SK-N-SH (cell line): ENCODE measurements around the gene ANAPC16. TPM values are rescaled to one million over a fixed set of nuclear protein-coding genes. Genes with fewer than 3 reads are reported as not detected.
A peak's percentile ranks its signal among the peaks of the same experiment; 100 is the strongest.

ENCODE experiments used
- CTCF ChIA-PET: fragments of 300-600, 350-600 bp; formaldehyde crosslinking; extraction: SDS; loops from one replicate; lab custom pipeline; 2021; lab: Yijun Ruan, JAX
- POLR2A ChIA-PET: fragments of 350-600 bp; sonication (Branson Sonifier 250); formaldehyde crosslinking; extraction: SDS; loops from one replicate; lab custom pipeline; 2020; ENCODE audit warnings: antibody characterized with exemption, inconsistent platforms; lab: Yijun Ruan, JAX
- DNase-seq: peaks from one replicate; pipeline ENCODE4 v3.0.0; 2012
- H2AFZ ChIP-seq: fragments of 200-600 bp; sonication (generic); 2 replicates; pipeline ENCODE4 v1.8.1; 2016; ENCODE audit warnings: antibody characterized with exemption, mild to moderate bottlenecking, low read depth
- H3F3A ChIP-seq: fragments of 200-600 bp; sonication (generic); replicated peaks from 2 replicates; pipeline ENCODE3; 2016; ENCODE audit warnings: antibody characterized with exemption, mild to moderate bottlenecking; ENCODE audit not compliant: insufficient read depth
- H3K27ac ChIP-seq, 2 experiments: fragments of 200-500 bp in 1 of 2; fragments of 200-600 bp in 1 of 2; sonication (Bioruptor generic) in 1 of 2; sonication (generic), shearing (Covaris generic) in 1 of 2; 2 replicates each; pipeline versions ENCODE4 v1.5.1 to v1.6.1; 2014 to 2016; ENCODE audit warnings: low read depth in 2 of 2, inconsistent platforms in 1 of 2, low read length in 1 of 2, mild to moderate bottlenecking in 1 of 2, mixed read lengths in 1 of 2
- H3K27me3 ChIP-seq: fragments of 200-600 bp; sonication (generic), shearing (Covaris generic); 2 replicates; pipeline ENCODE4 v1.6.1; 2016; ENCODE audit warnings: mixed run types; ENCODE audit not compliant: insufficient read depth
- H3K36me3 ChIP-seq, 2 experiments: fragments of 200-500 bp in 1 of 2; fragments of 200-600 bp in 1 of 2; sonication (Bioruptor generic) in 1 of 2; sonication (generic) in 1 of 2; replicated peaks in 1 of 2; 2 replicates each; pipeline versions ENCODE3 to v1.5.1; 2014 to 2016; ENCODE audit warnings: low read length in 1 of 2, mild to moderate bottlenecking in 1 of 2; ENCODE audit not compliant: insufficient read depth in 2 of 2, control insufficient read depth in 1 of 2
- H3K4me1 ChIP-seq, 2 experiments: fragments of 200-500 bp in 1 of 2; fragments of 200-600 bp in 1 of 2; sonication (Bioruptor generic) in 1 of 2; sonication (generic), shearing (Covaris generic) in 1 of 2; 2 replicates each; pipeline versions ENCODE4 v1.5.1 to v1.6.1; 2014 to 2016; ENCODE audit warnings: low read depth in 1 of 2, low read length in 1 of 2, mixed run types in 1 of 2; ENCODE audit not compliant: insufficient read depth in 2 of 2, control insufficient read depth in 1 of 2
- H3K4me2 ChIP-seq: fragments of 200-600 bp; sonication (generic), shearing (Covaris generic); 2 replicates; pipeline ENCODE4 v1.6.1; 2017; ENCODE audit warnings: mixed run types
- H3K4me3 ChIP-seq, 2 experiments: fragments of 200-500 bp in 1 of 2; fragments of 200-600 bp in 1 of 2; sonication (Bioruptor generic) in 1 of 2; sonication (generic), shearing (Covaris generic) in 1 of 2; 2 replicates each; pipeline versions ENCODE4 v1.5.1 to v1.8.1; 2014 to 2016; ENCODE audit warnings: low read depth in 2 of 2, inconsistent platforms in 1 of 2, low read length in 1 of 2, mild to moderate bottlenecking in 1 of 2, mixed read lengths in 1 of 2, moderate library complexity in 1 of 2
- H3K79me2 ChIP-seq: fragments of 200-600 bp; sonication (generic); 2 replicates; pipeline ENCODE4 v1.8.1; 2017; ENCODE audit warnings: mild to moderate bottlenecking; ENCODE audit not compliant: insufficient read depth
- H3K9ac ChIP-seq: fragments of 200-600 bp; sonication (generic); 2 replicates; pipeline ENCODE4 v1.6.1; 2017; ENCODE audit warnings: mixed run types
- H3K9me2 ChIP-seq: fragments of 200-600 bp; sonication (generic); 2 replicates; pipeline ENCODE4 v1.6.1; 2017; ENCODE audit warnings: mixed run types
- H3K9me3 ChIP-seq: fragments of 200-600 bp; sonication (generic); 2 replicates; pipeline ENCODE4 v1.6.1; 2017; ENCODE audit warnings: mixed run types, mild to moderate bottlenecking, moderate library complexity
- H4K20me1 ChIP-seq: fragments of 200-600 bp; sonication (generic); 2 replicates; pipeline ENCODE4 v1.6.1; 2017; ENCODE audit warnings: mild to moderate bottlenecking, mixed run types; ENCODE audit not compliant: insufficient read depth
- CHD2 ChIP-seq: fragments of 150-350 bp; IDR thresholded peaks from 2 replicates; pipeline ENCODE4 v1.6.1; 2018; ENCODE audit warnings: low read length; ENCODE audit not compliant: partially characterized antibody
- ELF1 ChIP-seq: IDR thresholded peaks from 2 replicates; pipeline ENCODE4 v1.4.0; 2012
- EP300 ChIP-seq, 2 experiments: IDR thresholded peaks; 2 replicates each; pipeline versions ENCODE4 v1.4.0 to v1.6.1; 2012; ENCODE audit warnings: borderline replicate concordance in 1 of 2, low read depth in 1 of 2, low read length in 1 of 2
- EZH2phosphoT487 ChIP-seq: fragments of 200-600 bp; sonication (generic); IDR thresholded peaks from 2 replicates; pipeline ENCODE4 v1.6.1; 2017; ENCODE audit warnings: low read depth, mixed run types, mild to moderate bottlenecking, antibody characterized with exemption, moderate library complexity, borderline replicate concordance
- FOSL2 ChIP-seq: IDR thresholded peaks from 2 replicates; pipeline ENCODE4 v1.4.0; 2012; ENCODE audit warnings: low read depth, mild to moderate bottlenecking, moderate library complexity, borderline replicate concordance
- FOXJ3 ChIP-seq: sonication (generic); formaldehyde crosslinking; IDR thresholded peaks from 2 replicates; pipeline ENCODE4 v1.5.1; 2020; ENCODE audit warnings: mild to moderate bottlenecking, missing genetic modification reagents
- GABPA ChIP-seq: IDR thresholded peaks from 2 replicates; pipeline ENCODE4 v1.4.0; 2012; ENCODE audit warnings: low read depth, mild to moderate bottlenecking
- GATA2 ChIP-seq: sonication (generic); formaldehyde crosslinking; IDR thresholded peaks from 2 replicates; pipeline ENCODE4 v1.5.0; 2020; ENCODE audit warnings: mild to moderate bottlenecking, missing genetic modification reagents
- JUND ChIP-seq: IDR thresholded peaks from 2 replicates; pipeline ENCODE4 v1.4.0; 2012
- MEF2A ChIP-seq: IDR thresholded peaks from 2 replicates; pipeline ENCODE4 v1.4.0; 2012; ENCODE audit warnings: low read depth, borderline replicate concordance
- NFIC ChIP-seq: IDR thresholded peaks from 2 replicates; pipeline ENCODE4 v1.4.0; 2012; ENCODE audit warnings: borderline replicate concordance
- NRF1 ChIP-seq: IDR thresholded peaks from 2 replicates; pipeline ENCODE4 v1.6.1; 2012; ENCODE audit warnings: low read depth, mild to moderate bottlenecking, low read length
- POLR2AphosphoS5 ChIP-seq: IDR thresholded peaks from 2 replicates; pipeline ENCODE4 v1.6.1; 2012; ENCODE audit warnings: low read depth, low read length
- RAD21 ChIP-seq: IDR thresholded peaks from 2 replicates; pipeline ENCODE4 v1.6.1; 2012; ENCODE audit warnings: mild to moderate bottlenecking, low read length
- RCOR1 ChIP-seq: fragments of 150-350 bp; IDR thresholded peaks from 2 replicates; pipeline ENCODE4 v1.6.1; 2017; ENCODE audit warnings: antibody characterized with exemption, low read length
- RFX5 ChIP-seq: IDR thresholded peaks from 2 replicates; pipeline ENCODE4 v1.6.1; 2012; ENCODE audit warnings: mild to moderate bottlenecking, improper control_type of control experiment, low read length
- RXRA ChIP-seq: IDR thresholded peaks from 2 replicates; pipeline ENCODE4 v1.4.0; 2012; ENCODE audit warnings: low read depth, mild to moderate bottlenecking, borderline replicate concordance
- SMC3 ChIP-seq: IDR thresholded peaks from 2 replicates; pipeline ENCODE4 v1.6.1; 2012; ENCODE audit warnings: low read depth, low read length, improper control_type of control experiment
- TAF1 ChIP-seq: IDR thresholded peaks from 2 replicates; pipeline ENCODE4 v1.6.1; 2012; ENCODE audit warnings: low read depth, mild to moderate bottlenecking, low read length, moderate library complexity, borderline replicate concordance
- TCF12 ChIP-seq: IDR thresholded peaks from 2 replicates; pipeline ENCODE4 v1.4.0; 2012
- USF1 ChIP-seq: IDR thresholded peaks from 2 replicates; pipeline ENCODE4 v1.4.0; 2012; ENCODE audit warnings: low read depth, borderline replicate concordance
- YY1 ChIP-seq: IDR thresholded peaks from 2 replicates; pipeline ENCODE4 v1.4.0; 2012; ENCODE audit warnings: low read depth, mild to moderate bottlenecking
- WGBS: methylation state at CpG from one replicate; pipeline ENCODE4 v1.1.6; 2017; ENCODE audit warnings: low lambda C conversion rate; 5-methylcytosine and 5-hydroxymethylcytosine counted together
- polyA plus RNA-seq, 3 experiments: library from polyadenylated mRNA; depleted of rRNA; stranded (reverse); fragments of >200 nt; gene quantifications; 2 replicates each; pipeline ENCODE4 v1.2.3, GENCODE V29; 2012
- TF ChIP-seq, protein P1 (sequence below): IDR thresholded peaks from 2 replicates; pipeline ENCODE4 v1.4.0; 2012; ENCODE audit warnings: low read depth, borderline replicate concordance
- TF ChIP-seq, protein P2 (sequence below): IDR thresholded peaks from 2 replicates; pipeline ENCODE4 v1.6.1; 2012; ENCODE audit warnings: mild to moderate bottlenecking, low read depth, low read length, moderate library complexity
- TF ChIP-seq, protein P3 (sequence below): fragments of 150-350 bp; IDR thresholded peaks from 2 replicates; pipeline ENCODE4 v1.6.1; 2016; ENCODE audit warnings: mild to moderate bottlenecking, low read depth, low read length

Gene ANAPC16
- polyA plus RNA-seq, 1 of the 3 experiments (the other 2 are of a cell fraction): 45.2 TPM

GRCh38 chr10:72254813-72255568, 39.2 kb downstream of the ANAPC16 start:
- no peaks in the 10 kb centered on the region for H3K27me3 ChIP-seq
- H3K4me3 ChIP-seq: no peak overlapping the region
- H2AFZ ChIP-seq: peak overlapping the region; percentile 94
- TF ChIP-seq TAF1: 0 out of 2 replicates have a peak, but pooled peaks have one; percentile 30
- TF ChIP-seq, protein P1, sequence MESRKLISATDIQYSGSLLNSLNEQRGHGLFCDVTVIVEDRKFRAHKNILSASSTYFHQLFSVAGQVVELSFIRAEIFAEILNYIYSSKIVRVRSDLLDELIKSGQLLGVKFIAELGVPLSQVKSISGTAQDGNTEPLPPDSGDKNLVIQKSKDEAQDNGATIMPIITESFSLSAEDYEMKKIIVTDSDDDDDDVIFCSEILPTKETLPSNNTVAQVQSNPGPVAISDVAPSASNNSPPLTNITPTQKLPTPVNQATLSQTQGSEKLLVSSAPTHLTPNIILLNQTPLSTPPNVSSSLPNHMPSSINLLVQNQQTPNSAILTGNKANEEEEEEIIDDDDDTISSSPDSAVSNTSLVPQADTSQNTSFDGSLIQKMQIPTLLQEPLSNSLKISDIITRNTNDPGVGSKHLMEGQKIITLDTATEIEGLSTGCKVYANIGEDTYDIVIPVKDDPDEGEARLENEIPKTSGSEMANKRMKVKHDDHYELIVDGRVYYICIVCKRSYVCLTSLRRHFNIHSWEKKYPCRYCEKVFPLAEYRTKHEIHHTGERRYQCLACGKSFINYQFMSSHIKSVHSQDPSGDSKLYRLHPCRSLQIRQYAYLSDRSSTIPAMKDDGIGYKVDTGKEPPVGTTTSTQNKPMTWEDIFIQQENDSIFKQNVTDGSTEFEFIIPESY: no peak
- TF ChIP-seq NRF1: no peak
- no peak for TF ChIP-seq MEF2A
- no peak for TF ChIP-seq FOSL2
- TF ChIP-seq YY1: no peak
- no peak for TF ChIP-seq EZH2phosphoT487
- no peak for TF ChIP-seq POLR2AphosphoS5
- no peak for TF ChIP-seq RFX5
- TF ChIP-seq TCF12: no peak
- TF ChIP-seq GATA2 (CRISPR knock-in tag): no peak
- no peak for TF ChIP-seq GABPA
- no peak for TF ChIP-seq USF1
- no peak for TF ChIP-seq SMC3
- TF ChIP-seq RXRA: no peak
- TF ChIP-seq ELF1: no peak
- no peak for TF ChIP-seq NFIC
- TF ChIP-seq EP300 (IDR thresholded peaks at IDR 0.05; ENCODE audit: borderline replicate concordance in 1 of 2, low read depth in 1 of 2, low read length in 1 of 2): no peak
- TF ChIP-seq, protein P2, sequence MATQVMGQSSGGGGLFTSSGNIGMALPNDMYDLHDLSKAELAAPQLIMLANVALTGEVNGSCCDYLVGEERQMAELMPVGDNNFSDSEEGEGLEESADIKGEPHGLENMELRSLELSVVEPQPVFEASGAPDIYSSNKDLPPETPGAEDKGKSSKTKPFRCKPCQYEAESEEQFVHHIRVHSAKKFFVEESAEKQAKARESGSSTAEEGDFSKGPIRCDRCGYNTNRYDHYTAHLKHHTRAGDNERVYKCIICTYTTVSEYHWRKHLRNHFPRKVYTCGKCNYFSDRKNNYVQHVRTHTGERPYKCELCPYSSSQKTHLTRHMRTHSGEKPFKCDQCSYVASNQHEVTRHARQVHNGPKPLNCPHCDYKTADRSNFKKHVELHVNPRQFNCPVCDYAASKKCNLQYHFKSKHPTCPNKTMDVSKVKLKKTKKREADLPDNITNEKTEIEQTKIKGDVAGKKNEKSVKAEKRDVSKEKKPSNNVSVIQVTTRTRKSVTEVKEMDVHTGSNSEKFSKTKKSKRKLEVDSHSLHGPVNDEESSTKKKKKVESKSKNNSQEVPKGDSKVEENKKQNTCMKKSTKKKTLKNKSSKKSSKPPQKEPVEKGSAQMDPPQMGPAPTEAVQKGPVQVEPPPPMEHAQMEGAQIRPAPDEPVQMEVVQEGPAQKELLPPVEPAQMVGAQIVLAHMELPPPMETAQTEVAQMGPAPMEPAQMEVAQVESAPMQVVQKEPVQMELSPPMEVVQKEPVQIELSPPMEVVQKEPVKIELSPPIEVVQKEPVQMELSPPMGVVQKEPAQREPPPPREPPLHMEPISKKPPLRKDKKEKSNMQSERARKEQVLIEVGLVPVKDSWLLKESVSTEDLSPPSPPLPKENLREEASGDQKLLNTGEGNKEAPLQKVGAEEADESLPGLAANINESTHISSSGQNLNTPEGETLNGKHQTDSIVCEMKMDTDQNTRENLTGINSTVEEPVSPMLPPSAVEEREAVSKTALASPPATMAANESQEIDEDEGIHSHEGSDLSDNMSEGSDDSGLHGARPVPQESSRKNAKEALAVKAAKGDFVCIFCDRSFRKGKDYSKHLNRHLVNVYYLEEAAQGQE: no peak
- TF ChIP-seq FOXJ3: no peak; the same call in 1 of the 2 replicates
- peak; percentile 48 for TF ChIP-seq RAD21
- TF ChIP-seq, protein P3, sequence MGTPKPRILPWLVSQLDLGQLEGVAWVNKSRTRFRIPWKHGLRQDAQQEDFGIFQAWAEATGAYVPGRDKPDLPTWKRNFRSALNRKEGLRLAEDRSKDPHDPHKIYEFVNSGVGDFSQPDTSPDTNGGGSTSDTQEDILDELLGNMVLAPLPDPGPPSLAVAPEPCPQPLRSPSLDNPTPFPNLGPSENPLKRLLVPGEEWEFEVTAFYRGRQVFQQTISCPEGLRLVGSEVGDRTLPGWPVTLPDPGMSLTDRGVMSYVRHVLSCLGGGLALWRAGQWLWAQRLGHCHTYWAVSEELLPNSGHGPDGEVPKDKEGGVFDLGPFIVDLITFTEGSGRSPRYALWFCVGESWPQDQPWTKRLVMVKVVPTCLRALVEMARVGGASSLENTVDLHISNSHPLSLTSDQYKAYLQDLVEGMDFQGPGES: no peak
- TF ChIP-seq JUND: no peak
- TF ChIP-seq RCOR1: no peak
- TF ChIP-seq CHD2: peak; percentile 20
- no peaks in the 10 kb centered on the region for H4K20me1 ChIP-seq
- ChIA-PET POLR2A (interaction anchor here (1.4 to 8.8 kb wide), 2 partner anchors 19 to 66 kb away, joined by 7 to 174 read pairs; partner anchors contain the start of gene DDIT4), CTCF (interaction anchor here (0.7 to 2.1 kb wide), 7 partner anchors 17 to 487 kb away, joined by 3 to 5 read pairs (median 3); partner anchors contain the start of genes ANAPC16 and ASCC1)
- H3K36me3 ChIP-seq: no peaks in the 10 kb centered on the region
- no peak overlapping the region; the same call in 1 of the 2 replicates for H3K4me2 ChIP-seq
- H3K9me3 ChIP-seq: no peaks in the 10 kb centered on the region
- peak; percentile 84 for DNase-seq
- no peaks in the 10 kb centered on the region for H3K79me2 ChIP-seq
- WGBS: 36% methylated on average over 14 of the region's 15 CpGs
- H3K9ac ChIP-seq: no peak overlapping the region
- peak overlapping the region in 1 of 2 experiments; percentile 87; a peak in 2 of 4 replicates for H3K27ac ChIP-seq
- peaks cover 3% of the 10 kb centered on the region for H3F3A ChIP-seq
- H3K4me1 ChIP-seq: peaks cover 12 to 16% of the 10 kb centered on the region in 2 experiments
- H3K9me2 ChIP-seq: no peaks in the 10 kb centered on the region
